ENCODE data around the gene ARSB. TPM values are rescaled to one million over a fixed set of nuclear protein-coding genes. Genes with fewer than 3 reads are reported as not detected.

ARSB gene
- total RNA-seq, 3 donors from 2014 or later: 9.8 to 17.6 (median 10.0) TPM

DNA sequence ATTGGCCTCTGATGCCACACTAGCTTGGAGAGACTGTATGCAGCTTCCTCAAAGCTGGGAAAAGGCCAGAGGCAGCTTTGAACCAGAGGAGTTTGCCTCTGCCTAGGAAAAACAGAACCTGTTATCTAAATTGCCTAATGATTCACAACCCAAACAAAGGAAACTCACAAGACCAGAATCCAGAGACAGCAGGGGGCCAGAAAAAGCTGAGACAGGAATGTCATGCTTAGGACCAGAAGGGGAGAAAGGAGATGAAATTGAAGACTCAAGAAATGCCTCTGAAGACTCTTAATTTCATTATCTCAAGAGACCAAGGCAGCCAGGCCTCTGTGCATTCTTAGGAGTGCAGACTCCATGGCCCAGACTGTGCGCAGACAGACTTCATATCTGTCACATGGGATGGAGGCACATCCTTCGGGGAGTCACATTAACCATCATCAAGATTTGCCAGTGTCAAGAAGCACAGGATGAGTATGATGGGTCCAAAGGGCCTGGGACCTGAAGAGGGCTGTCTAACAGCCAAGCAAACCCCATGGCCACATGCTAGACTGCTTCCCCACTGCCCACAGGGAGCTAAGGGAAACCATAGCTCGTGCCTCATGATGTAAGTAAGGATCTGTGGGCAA is 57.3 kb downstream of the ARSB start:
- no peak for DNase-seq (ENCODE audit: low spot score in 2 of 2)
- Histone ChIP-seq H3K4me1 (no peaks in the 10 kb centered on the region), H3K9me3 (no peaks in the 10 kb centered on the region), H3K27ac (no peak overlapping the region), H3K27me3 (no peaks in the 10 kb centered on the region), H3K4me3 (no peak overlapping the region), H3K36me3 (no peaks in the 10 kb centered on the region)
- TF ChIP-seq, protein P1, sequence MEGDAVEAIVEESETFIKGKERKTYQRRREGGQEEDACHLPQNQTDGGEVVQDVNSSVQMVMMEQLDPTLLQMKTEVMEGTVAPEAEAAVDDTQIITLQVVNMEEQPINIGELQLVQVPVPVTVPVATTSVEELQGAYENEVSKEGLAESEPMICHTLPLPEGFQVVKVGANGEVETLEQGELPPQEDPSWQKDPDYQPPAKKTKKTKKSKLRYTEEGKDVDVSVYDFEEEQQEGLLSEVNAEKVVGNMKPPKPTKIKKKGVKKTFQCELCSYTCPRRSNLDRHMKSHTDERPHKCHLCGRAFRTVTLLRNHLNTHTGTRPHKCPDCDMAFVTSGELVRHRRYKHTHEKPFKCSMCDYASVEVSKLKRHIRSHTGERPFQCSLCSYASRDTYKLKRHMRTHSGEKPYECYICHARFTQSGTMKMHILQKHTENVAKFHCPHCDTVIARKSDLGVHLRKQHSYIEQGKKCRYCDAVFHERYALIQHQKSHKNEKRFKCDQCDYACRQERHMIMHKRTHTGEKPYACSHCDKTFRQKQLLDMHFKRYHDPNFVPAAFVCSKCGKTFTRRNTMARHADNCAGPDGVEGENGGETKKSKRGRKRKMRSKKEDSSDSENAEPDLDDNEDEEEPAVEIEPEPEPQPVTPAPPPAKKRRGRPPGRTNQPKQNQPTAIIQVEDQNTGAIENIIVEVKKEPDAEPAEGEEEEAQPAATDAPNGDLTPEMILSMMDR (IDR thresholded peaks at IDR 0.05): no peak
- intact Hi-C loops (cut with DNase I; ENCODE audit: low total_unique reads): no loop called here

- Histone ChIP-seq H3K4me1 (no peaks in the 10 kb centered on the region), H3K36me3 (no peaks in the 10 kb centered on the region), H3K27ac (no peak overlapping the region), H3K4me3 (no peak overlapping the region), H3K9me3 (no peaks in the 10 kb centered on the region), H3K27me3 (no peaks in the 10 kb centered on the region)
- intact Hi-C loops (cut with DNase I; ENCODE audit: low total_unique reads): no loop called here
- DNase-seq (ENCODE audit: low spot score in 2 of 2): no peak
- TF ChIP-seq POLR2A (IDR thresholded peaks at IDR 0.05): no peak
- TF ChIP-seq, protein P1 (IDR thresholded peaks at IDR 0.05): no peak
- no peak for TF ChIP-seq POLR2AphosphoS5 (IDR thresholded peaks at IDR 0.05)
Measured at GRCh38 chr5:78926252-78926651, 58.9 kb downstream of the ARSB start.

GRCh38 chr5:78925129-78925876 is 59.8 kb downstream of the ARSB start:
- H3K4me1 ChIP-seq: no peaks in the 10 kb centered on the region
- intact Hi-C loops (cut with DNase I; ENCODE audit: low total_unique reads): no loop called here
- H3K27me3 ChIP-seq: no peaks in the 10 kb centered on the region
- DNase-seq (ENCODE audit: low spot score in 2 of 2): no peak
- no peak overlapping the region for H3K27ac ChIP-seq
- H3K4me3 ChIP-seq: no peak overlapping the region
- H3K9me3 ChIP-seq: no peaks in the 10 kb centered on the region
- no peaks in the 10 kb centered on the region for H3K36me3 ChIP-seq
- TF ChIP-seq POLR2AphosphoS5 (IDR thresholded peaks at IDR 0.05) (no peak), POLR2A (IDR thresholded peaks at IDR 0.05) (no peak)
- TF ChIP-seq, protein P1 (IDR thresholded peaks at IDR 0.05): no peak

DNA sequence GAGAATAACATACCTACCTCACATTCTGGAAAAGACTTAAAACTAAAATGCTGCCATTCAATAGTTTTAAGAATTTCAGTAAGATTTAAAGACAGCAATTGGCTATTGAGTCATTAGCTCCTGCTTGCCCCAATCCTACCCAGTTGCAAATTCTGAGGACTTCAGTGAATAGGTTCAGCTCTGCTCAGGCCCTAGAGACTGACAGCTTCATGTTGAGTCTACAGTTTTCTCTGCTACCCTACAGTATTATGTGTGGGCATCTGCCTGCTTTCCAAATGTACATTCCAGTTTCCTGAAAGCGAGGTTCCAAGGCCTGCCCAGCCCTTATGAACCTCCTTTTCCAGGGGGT is 61.5 kb downstream of the ARSB start:
- H3K4me3 ChIP-seq: no peak overlapping the region
- H3K4me1 ChIP-seq: no peaks in the 10 kb centered on the region
- no peaks in the 10 kb centered on the region for H3K27me3 ChIP-seq
- H3K9me3 ChIP-seq: no peaks in the 10 kb centered on the region
- no peak for DNase-seq (ENCODE audit: low spot score in 2 of 2)
- TF ChIP-seq POLR2A (IDR thresholded peaks at IDR 0.05): no peak
- TF ChIP-seq, protein P1 (IDR thresholded peaks at IDR 0.05): no peak
- TF ChIP-seq POLR2AphosphoS5 (IDR thresholded peaks at IDR 0.05): no peak
- H3K27ac ChIP-seq: no peak overlapping the region
- H3K36me3 ChIP-seq: no peaks in the 10 kb centered on the region
- intact Hi-C loops (cut with DNase I; ENCODE audit: low total_unique reads): no loop called here

DNA sequence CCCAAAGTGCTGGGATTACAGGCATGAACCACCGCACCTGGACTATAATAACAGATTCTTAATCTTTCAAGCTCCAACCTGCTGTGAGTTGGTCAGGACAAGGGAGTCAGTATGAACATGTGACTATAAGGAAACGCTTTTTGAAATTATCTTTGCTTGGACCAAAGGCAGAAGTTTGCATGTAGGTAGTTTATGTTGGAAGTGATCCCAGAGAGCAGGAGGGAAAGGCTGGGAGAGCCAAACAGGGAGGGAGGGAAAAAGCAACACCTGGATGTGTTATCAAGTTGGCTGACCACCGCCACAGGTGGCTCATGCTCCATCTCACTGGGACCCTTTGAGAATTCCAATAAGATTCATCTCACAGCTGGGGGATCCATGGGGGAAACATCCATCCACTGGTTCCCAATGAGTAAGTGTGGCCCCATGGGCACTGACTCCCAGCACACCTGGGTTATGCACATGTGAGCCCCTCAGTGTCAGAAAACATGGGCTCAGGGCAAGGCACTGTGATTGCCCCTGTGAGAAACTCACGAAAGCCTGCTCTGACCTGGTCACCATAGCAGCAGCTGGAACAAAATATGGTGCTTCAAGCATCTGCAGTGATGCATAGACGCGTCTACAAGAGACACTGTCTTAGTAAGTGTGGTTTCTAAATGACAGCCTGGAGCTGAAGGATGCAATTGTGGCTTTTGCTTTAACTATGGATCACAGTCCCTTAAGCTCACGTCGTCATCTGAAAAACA is 62.1 kb downstream of the ARSB start:
- Histone ChIP-seq H3K4me1 (no peaks in the 10 kb centered on the region), H3K27me3 (no peaks in the 10 kb centered on the region), H3K36me3 (no peaks in the 10 kb centered on the region), H3K27ac (no peak overlapping the region), H3K9me3 (no peaks in the 10 kb centered on the region), H3K4me3 (no peak overlapping the region)
- DNase-seq (ENCODE audit: low spot score in 2 of 2): no peak
- TF ChIP-seq POLR2A (IDR thresholded peaks at IDR 0.05): no peak
- TF ChIP-seq, protein P1 (IDR thresholded peaks at IDR 0.05): no peak
- no peak for TF ChIP-seq POLR2AphosphoS5 (IDR thresholded peaks at IDR 0.05)
- intact Hi-C loops (cut with DNase I; ENCODE audit: low total_unique reads): no loop called here

Data from breast epithelium (tissue), 4 donors.